PFSK-1 (cell line): ENCODE results near the gene GAL3ST1.

Source experiments
- SIN3A ChIP-seq: IDR thresholded peaks from 2 replicates; pipeline ENCODE4 v1.6.1; 2012; ENCODE audit warnings: mild to moderate bottlenecking, low read length, moderate library complexity, borderline replicate concordance; ENCODE audit not compliant: insufficient read depth
- TF ChIP-seq, protein P1 (sequence below), 2 experiments: IDR thresholded peaks; 2 replicates each; pipeline versions ENCODE4 v1.6.1 to v1.8.0; 2011 to 2012; ENCODE audit warnings: low read depth in 2 of 2, low read length in 2 of 2, control low read depth in 1 of 2, inconsistent platforms in 1 of 2, mild to moderate bottlenecking in 1 of 2, moderate library complexity in 1 of 2; ENCODE audit not compliant: insufficient read depth in 1 of 2

DNA sequence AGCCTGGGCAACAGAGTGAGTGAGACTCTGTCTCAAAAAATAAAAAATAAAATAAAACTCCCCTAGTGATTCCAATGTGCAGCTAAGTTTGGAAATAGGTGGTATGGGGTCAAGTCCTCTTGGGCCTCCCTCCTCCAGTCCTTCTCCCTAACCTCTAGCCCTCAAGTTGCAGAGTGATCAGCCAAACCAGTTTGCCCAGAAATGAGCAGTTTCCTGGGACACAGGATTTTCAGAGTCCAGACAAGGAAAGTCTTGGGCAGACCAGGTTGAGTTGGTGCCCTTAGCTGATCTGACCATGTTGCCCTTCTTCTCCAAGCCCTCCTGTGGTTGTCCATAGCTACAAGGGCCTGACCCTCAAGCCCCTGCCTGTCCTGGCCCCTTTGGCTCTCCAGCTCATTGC, 40.4 kb upstream of the GAL3ST1 start:
- TF ChIP-seq, protein P1, sequence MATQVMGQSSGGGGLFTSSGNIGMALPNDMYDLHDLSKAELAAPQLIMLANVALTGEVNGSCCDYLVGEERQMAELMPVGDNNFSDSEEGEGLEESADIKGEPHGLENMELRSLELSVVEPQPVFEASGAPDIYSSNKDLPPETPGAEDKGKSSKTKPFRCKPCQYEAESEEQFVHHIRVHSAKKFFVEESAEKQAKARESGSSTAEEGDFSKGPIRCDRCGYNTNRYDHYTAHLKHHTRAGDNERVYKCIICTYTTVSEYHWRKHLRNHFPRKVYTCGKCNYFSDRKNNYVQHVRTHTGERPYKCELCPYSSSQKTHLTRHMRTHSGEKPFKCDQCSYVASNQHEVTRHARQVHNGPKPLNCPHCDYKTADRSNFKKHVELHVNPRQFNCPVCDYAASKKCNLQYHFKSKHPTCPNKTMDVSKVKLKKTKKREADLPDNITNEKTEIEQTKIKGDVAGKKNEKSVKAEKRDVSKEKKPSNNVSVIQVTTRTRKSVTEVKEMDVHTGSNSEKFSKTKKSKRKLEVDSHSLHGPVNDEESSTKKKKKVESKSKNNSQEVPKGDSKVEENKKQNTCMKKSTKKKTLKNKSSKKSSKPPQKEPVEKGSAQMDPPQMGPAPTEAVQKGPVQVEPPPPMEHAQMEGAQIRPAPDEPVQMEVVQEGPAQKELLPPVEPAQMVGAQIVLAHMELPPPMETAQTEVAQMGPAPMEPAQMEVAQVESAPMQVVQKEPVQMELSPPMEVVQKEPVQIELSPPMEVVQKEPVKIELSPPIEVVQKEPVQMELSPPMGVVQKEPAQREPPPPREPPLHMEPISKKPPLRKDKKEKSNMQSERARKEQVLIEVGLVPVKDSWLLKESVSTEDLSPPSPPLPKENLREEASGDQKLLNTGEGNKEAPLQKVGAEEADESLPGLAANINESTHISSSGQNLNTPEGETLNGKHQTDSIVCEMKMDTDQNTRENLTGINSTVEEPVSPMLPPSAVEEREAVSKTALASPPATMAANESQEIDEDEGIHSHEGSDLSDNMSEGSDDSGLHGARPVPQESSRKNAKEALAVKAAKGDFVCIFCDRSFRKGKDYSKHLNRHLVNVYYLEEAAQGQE (IDR thresholded peaks at IDR 0.05; ENCODE audit: insufficient read depth in 1 of 2, low read depth in 2 of 2, low read length in 2 of 2), result no peak
- TF ChIP-seq SIN3A, result no peak
